BJ (cell line): ENCODE data around the gene C10orf95. TPM values are rescaled to one million over a fixed set of nuclear protein-coding genes. Genes with fewer than 3 reads are reported as not detected.

Experiments used
- CTCF ChIA-PET: fragments of 350-600 bp; formaldehyde crosslinking; extraction: SDS; loops from one replicate; lab custom pipeline; 2021; ENCODE audit warnings: antibody characterized with exemption, inconsistent platforms; lab: Yijun Ruan, JAX
- POLR2A ChIA-PET: fragments of 300-600 bp; sonication (Branson Sonifier 250); formaldehyde crosslinking; extraction: SDS; loops from one replicate; lab custom pipeline; 2021; ENCODE audit warnings: antibody characterized with exemption; lab: Charles Lee
- DNase-seq: peaks from one replicate; pipeline ENCODE4 v3.0.0-alpha.2; 2011; ENCODE audit warnings: low read depth
- H3K27me3 ChIP-seq: 2 replicates; pipeline ENCODE4 v1.6.0; 2011; ENCODE audit warnings: low read length; ENCODE audit not compliant: control insufficient read depth, insufficient read depth
- H3K36me3 ChIP-seq: 2 replicates; pipeline ENCODE4 v1.5.1; 2011; ENCODE audit warnings: low read length; ENCODE audit not compliant: control insufficient read depth, insufficient read depth
- H3K4me3 ChIP-seq: 2 replicates; pipeline ENCODE4 v1.5.1; 2011; ENCODE audit warnings: low read depth, mild to moderate bottlenecking, control low read depth, low read length
- CTCF ChIP-seq: IDR thresholded peaks from 2 replicates; pipeline ENCODE4 v1.5.1; 2011; ENCODE audit warnings: low read depth, mild to moderate bottlenecking, control low read depth, inconsistent platforms, low read length, moderate library complexity; ENCODE audit not compliant: insufficient read depth
- polyA plus RNA-seq: library from polyadenylated mRNA; depleted of rRNA; stranded (reverse); fragments of >200 nt; gene quantifications from 2 replicates; pipeline ENCODE4 v1.2.3, GENCODE V29; 2011

C10orf95 gene
- polyA plus RNA-seq, 1 experiment = not detected

DNA sequence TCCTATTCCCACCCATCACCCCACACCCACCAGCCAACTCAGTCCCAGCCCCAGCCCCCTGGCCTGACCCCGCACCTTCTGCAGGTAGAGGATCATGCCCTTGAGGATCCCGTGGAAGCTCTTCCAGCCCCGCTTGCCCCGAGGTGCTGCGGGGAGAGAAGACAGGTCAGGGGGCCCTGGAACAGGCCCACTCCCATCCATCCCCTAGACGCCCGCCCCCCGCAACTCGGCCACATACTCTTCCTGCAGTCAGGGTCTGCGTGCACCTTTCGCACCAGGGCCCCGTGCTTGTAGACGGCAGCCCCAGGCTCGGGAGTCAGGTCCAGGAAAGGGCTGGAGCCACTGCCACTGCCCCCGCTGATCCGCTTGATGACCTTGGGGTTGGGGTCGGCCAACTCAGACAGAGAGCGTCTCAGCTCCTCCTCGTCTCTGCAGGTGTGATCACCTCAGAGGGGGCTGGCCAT, 46.2 kb downstream of the C10orf95 start:
- Histone ChIP-seq H3K27me3 (peaks cover 19% of the 10 kb centered on the region), H3K36me3 (peaks cover 11% of the 10 kb centered on the region), H3K4me3 (no peak overlapping the region)
- ChIA-PET POLR2A (no interaction called here), CTCF (interaction anchor here (0.6 to 15.2 kb wide), 10 partner anchors 11 to 273 kb away, joined by 3 to 222 read pairs (median 5); partner anchors contain the start of gene FBXL15)
- no peak for DNase-seq
- no peak for TF ChIP-seq CTCF

DNA sequence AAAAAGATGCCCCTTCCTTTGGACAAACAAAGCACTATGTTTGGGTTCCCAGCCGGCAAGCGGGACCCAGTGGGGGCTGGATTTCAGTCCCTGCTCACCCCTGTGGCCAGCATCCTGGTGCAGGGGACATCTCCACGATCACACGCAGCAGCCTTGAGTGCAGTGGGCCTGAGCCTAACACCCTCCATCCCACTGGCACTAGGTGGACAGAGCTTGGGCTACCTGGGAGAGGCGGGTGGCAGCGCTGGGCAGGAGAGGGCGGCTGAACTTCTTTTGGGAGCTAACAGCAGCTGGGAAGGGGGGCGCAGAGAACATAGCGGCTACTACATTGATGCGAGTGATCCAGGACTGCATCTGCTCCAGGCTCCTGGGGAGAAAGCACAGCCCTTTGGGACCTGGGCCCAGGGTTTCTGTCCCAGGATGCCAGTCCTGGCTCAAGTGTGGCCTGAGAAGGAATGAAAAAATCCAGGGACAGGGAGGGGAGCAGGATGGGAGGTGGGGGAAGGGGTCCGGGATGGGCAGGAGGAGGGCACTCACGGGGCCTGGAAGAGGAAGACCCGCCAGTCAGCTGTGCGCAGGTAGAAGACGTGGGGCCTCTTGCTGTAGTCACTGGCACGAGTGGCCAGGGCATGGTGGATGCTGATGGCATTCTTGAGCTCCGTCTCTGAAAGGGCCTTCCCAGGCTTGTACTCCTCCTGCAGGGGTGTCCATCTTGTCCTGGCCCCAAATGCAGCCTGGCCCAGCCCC, 46.8 kb downstream of the C10orf95 start:
- ChIA-PET POLR2A (no interaction called here), CTCF (interaction anchor here (0.6 to 15.2 kb wide), 22 partner anchors 8 to 288 kb away, joined by 3 to 222 read pairs (median 4); partner anchors contain the start of gene FBXL15)
- no peak for TF ChIP-seq CTCF
- Histone ChIP-seq H3K36me3 (peaks cover 14% of the 10 kb centered on the region), H3K4me3 (no peak overlapping the region), H3K27me3 (peaks cover 13% of the 10 kb centered on the region)
- no peak for DNase-seq

GRCh38 chr10:102403115-102403514, 48.2 kb downstream of the C10orf95 start:
- H3K36me3 ChIP-seq = peaks cover 17% of the 10 kb centered on the region
- H3K4me3 ChIP-seq = no peak overlapping the region
- POLR2A ChIA-PET = no interaction called here
- no peak for TF ChIP-seq CTCF
- CTCF ChIA-PET = interaction anchor here (0.7 to 15.2 kb wide), 22 partner anchors 9 to 287 kb away, joined by 3 to 222 read pairs (median 5); partner anchors contain the start of gene FBXL15
- DNase-seq = no peak
- H3K27me3 ChIP-seq = peaks cover 6% of the 10 kb centered on the region

DNA sequence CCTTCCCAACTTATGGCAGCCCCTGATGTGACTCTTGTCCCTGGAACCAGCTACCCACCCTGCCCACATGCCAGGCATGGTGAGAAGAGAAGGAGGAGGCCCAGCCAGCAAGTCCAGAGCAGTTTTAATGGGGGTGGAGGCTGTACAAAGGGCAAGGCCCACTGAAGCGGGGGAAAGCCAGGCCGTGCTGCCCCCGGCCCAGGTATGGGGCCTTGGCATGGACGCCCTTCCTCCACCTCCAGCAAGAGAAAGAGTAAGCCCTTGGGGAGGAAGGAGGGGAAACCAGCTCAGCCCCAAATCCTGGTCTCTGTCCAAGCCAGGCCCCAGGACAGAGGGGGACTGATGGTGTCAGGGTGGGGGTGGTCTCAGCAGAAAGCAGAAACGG, 48.8 kb downstream of the C10orf95 start:
- no peak for DNase-seq
- POLR2A ChIA-PET = interaction anchor here (0.6 kb wide), 1 partner anchor 289 kb away, joined by 23 read pairs; no protein-coding TSS in a partner anchor
- H3K36me3 ChIP-seq = peaks cover 20% of the 10 kb centered on the region
- CTCF ChIA-PET = interaction anchor here (0.8 to 15.2 kb wide), 12 partner anchors 9 to 236 kb away, joined by 3 to 222 read pairs (median 4); partner anchors contain the start of gene FBXL15
- no peak for TF ChIP-seq CTCF
- peaks cover 1% of the 10 kb centered on the region; the same call in 1 of the 2 replicates for H3K27me3 ChIP-seq
- H3K4me3 ChIP-seq = no peak overlapping the region
